Measurements from ENCODE around the gene NMU.

The NMU gene

GRCh38 chr4:55609393-55609866 is 26.7 kb downstream of the NMU start:
- Histone ChIP-seq H3K27me3 (ENCODE audit: control insufficient read depth, low read length) (no peaks in the 10 kb centered on the region), H3K79me2 (ENCODE audit: control insufficient read depth, low read length) (no peaks in the 10 kb centered on the region), H3K4me1 (ENCODE audit: control insufficient read depth, low read length) (no peaks in the 10 kb centered on the region), H3K9me3 (ENCODE audit: control insufficient read depth, insufficient read depth, low read length) (no peaks in the 10 kb centered on the region), H3K36me3 (ENCODE audit: control insufficient read depth, low read length) (no peaks in the 10 kb centered on the region), H4K20me1 (ENCODE audit: control insufficient read depth, insufficient read depth, low read depth, low read length) (no peaks in the 10 kb centered on the region), H3K9me2 (replicated peaks; ENCODE audit: control insufficient read depth, low read length) (no peaks in the 10 kb centered on the region), H3K27ac (ENCODE audit: low read depth, low read length) (no peak overlapping the region), H3F3A (ENCODE audit: control insufficient read depth, insufficient read depth) (no peaks in the 10 kb centered on the region), H3K4me3 (ENCODE audit: low read length) (no peak overlapping the region), H3K4me2 (ENCODE audit: low read length) (no peak overlapping the region)
- TF ChIP-seq CTCF (IDR thresholded peaks at IDR 0.05; ENCODE audit: low read depth, low read length, poor library complexity, severe bottlenecking) (no peak), EZH2phosphoT487 (IDR thresholded peaks at IDR 0.05; ENCODE audit: borderline replicate concordance, low read length) (no peak)

- no peaks in the 10 kb centered on the region for H3K9me3 ChIP-seq (ENCODE audit: control insufficient read depth, insufficient read depth, low read length)
- no peaks in the 10 kb centered on the region for H3K36me3 ChIP-seq (ENCODE audit: control insufficient read depth, low read length)
- H3F3A ChIP-seq (ENCODE audit: control insufficient read depth, insufficient read depth) = no peaks in the 10 kb centered on the region
- no peaks in the 10 kb centered on the region for H3K27me3 ChIP-seq (ENCODE audit: control insufficient read depth, low read length)
- TF ChIP-seq CTCF (IDR thresholded peaks at IDR 0.05; ENCODE audit: low read depth, low read length, poor library complexity, severe bottlenecking) (no peak), EZH2phosphoT487 (IDR thresholded peaks at IDR 0.05; ENCODE audit: borderline replicate concordance, low read length) (no peak)
- no peak overlapping the region for H3K4me3 ChIP-seq (ENCODE audit: low read length)
- H3K4me1 ChIP-seq (ENCODE audit: control insufficient read depth, low read length) = no peaks in the 10 kb centered on the region
- H3K27ac ChIP-seq (ENCODE audit: low read depth, low read length) = no peak overlapping the region
- H4K20me1 ChIP-seq (ENCODE audit: control insufficient read depth, insufficient read depth, low read depth, low read length) = no peaks in the 10 kb centered on the region
- no peak overlapping the region for H3K4me2 ChIP-seq (ENCODE audit: low read length)
- H3K79me2 ChIP-seq (ENCODE audit: control insufficient read depth, low read length) = no peaks in the 10 kb centered on the region
- H3K9me2 ChIP-seq (replicated peaks; ENCODE audit: control insufficient read depth, low read length) = no peaks in the 10 kb centered on the region
These were observed 27.5 kb downstream of the NMU start for GRCh38 chr4:55608591-55608990.

GRCh38 chr4:55604996-55605395 is 31.1 kb downstream of the NMU start:
- Histone ChIP-seq H3K9me2 (replicated peaks; ENCODE audit: control insufficient read depth, low read length) (no peaks in the 10 kb centered on the region), H3K9me3 (ENCODE audit: control insufficient read depth, insufficient read depth, low read length) (no peaks in the 10 kb centered on the region), H3K27ac (ENCODE audit: low read depth, low read length) (no peak overlapping the region), H3K27me3 (ENCODE audit: control insufficient read depth, low read length) (no peaks in the 10 kb centered on the region), H3K4me3 (ENCODE audit: low read length) (no peak overlapping the region), H3K36me3 (ENCODE audit: control insufficient read depth, low read length) (no peaks in the 10 kb centered on the region), H3K4me2 (ENCODE audit: low read length) (no peak overlapping the region), H3K79me2 (ENCODE audit: control insufficient read depth, low read length) (no peaks in the 10 kb centered on the region), H3K4me1 (ENCODE audit: control insufficient read depth, low read length) (no peaks in the 10 kb centered on the region), H3F3A (ENCODE audit: control insufficient read depth, insufficient read depth) (no peaks in the 10 kb centered on the region), H4K20me1 (ENCODE audit: control insufficient read depth, insufficient read depth, low read depth, low read length) (no peaks in the 10 kb centered on the region)
- TF ChIP-seq EZH2phosphoT487 (IDR thresholded peaks at IDR 0.05; ENCODE audit: borderline replicate concordance, low read length) (no peak), CTCF (IDR thresholded peaks at IDR 0.05; ENCODE audit: low read depth, low read length, poor library complexity, severe bottlenecking) (no peak)

Measured in DOHH2 (cell line).